Head of caudate nucleus (tissue), 42 donors: Measurements from ENCODE around the gene CKLF.

Experiments
- DNase-seq, 42 donors: peaks; one replicate each; pipeline versions ENCODE4 v3.0.0 to v3.0.0-alpha.2; 2020 to 2021; ENCODE audit warnings: mixed read lengths in 7 of 42
- intact Hi-C: fragments of 100-400 bp; cut with DNase I; formaldehyde crosslinking; loops from one replicate; pipeline ENCODE4 v1.15.0; 2022

The CKLF gene

DNA sequence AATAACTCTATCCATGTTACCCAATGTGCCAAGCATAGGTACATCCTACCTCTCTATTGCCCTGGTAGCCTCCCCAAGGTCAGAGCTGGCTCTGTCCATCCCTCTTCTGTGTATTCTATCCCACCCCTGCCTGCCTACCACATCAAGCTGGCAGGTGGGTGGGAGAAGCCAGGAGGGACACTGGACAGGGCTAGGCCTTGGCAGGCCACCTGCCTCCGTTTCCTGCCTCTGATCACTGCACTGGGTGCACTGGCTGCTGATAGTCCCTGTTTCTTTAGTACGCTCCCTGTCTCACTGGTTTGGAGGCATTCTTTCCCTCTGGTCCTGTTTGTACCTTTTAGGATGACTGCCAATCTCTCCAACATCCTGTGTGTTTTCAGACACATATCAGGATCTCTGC lies 15.1 kb upstream of the CKLF start:
- no peak for DNase-seq
- intact Hi-C loops = no loop called here

DNA sequence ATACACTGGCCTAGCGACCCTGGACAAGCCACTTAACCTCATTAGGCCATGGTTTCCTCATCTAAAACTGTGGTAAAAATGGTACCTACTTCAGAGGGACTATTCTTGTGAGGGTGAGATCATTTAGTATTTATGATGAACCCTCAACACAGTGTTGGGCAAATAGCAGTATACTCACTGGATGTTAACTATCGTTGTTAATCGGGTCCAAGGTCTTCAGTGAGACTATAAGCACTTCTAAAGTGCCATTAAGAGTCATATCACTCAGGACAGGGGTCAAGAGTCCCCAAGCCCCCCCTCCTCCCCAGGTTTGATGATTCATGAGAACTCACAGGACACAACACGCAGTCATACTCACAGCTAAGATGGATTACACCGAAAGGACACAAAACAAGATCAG lies 13.5 kb upstream of the CKLF start:
- intact Hi-C loops = no loop called here
- no peak for DNase-seq

- DNase-seq = peak in 2 of 42 donors; percentile 9 to 13
- intact Hi-C loops = no loop called here
These were observed 12.5 kb upstream of the CKLF start for GRCh38 chr16:66539623-66540469.

DNA sequence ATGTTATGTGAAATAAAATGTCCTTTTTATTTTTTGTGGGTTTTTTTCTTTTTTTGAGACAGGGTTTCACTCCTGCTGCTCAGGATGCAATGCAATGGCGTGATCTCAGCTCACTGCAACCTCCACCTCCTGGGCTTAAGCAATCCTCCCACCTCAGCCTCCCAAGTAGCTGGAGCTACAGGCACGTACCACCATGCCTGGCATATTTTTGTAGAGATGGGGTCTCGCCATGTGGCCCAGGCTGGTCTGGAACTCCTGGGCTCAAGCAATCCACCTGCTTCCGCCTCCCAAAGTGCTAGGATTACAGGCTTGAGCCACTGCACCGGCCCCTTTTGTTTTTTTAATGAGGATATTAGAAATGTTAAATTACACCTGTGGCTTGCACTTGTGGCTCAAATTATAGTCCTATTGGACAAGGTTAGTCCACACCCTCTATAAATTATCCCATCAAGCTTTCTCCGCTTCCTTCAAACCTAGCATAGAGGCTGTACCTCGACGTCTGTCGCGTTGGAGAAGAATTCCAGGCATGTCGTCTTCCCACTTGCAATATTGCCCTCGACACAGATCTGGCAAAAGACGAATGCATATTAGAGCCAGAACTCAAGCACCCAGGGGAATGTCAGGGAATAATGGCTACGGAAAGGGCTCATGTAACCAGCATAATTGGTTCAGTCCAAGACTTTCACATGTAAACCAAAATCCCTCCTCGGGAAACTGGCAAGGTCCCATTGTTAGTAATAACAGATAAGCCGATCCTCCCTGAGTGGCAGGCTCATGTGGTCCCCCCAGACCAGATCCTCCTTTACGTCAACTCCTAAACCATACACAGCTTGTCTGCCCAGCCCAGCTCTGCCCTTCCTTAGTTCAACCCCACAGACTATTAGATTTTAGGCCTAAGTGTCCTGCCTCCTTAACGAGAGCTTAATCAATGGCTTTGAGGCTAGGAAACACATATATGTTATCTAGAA lies 10.7 kb upstream of the CKLF start:
- intact Hi-C loops = no loop called here
- peak in 1 of 42 donors; percentile 16 for DNase-seq

DNA sequence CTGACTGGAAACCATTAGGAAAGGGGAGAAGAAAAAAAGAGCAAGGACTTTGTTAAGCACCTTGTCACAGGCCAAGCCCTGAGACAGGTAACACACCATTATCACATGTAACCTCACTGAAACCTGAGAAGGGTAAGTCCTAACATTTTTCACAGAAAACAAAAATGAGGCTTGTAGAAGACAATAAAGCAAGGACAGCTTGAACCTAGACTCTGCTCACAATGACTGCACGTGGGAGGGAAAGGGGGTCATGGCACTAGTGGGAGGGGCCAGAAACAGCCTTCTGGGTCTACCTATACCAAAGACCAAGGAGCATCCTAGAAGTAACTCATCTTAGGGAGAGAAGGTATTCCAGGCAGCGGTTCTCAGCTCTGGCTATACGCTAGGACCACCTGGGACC lies 10.0 kb upstream of the CKLF start:
- DNase-seq = no peak
- intact Hi-C loops = no loop called here

- peak in 1 of 42 donors; percentile 5 for DNase-seq
- intact Hi-C loops = no loop called here
These were observed 8.8 kb upstream of the CKLF start for GRCh38 chr16:66543541-66543940.

- intact Hi-C loops = no loop called here
- peak in 1 of 42 donors; percentile 29 for DNase-seq
These were observed 8.2 kb upstream of the CKLF start for GRCh38 chr16:66544016-66544757.

DNA sequence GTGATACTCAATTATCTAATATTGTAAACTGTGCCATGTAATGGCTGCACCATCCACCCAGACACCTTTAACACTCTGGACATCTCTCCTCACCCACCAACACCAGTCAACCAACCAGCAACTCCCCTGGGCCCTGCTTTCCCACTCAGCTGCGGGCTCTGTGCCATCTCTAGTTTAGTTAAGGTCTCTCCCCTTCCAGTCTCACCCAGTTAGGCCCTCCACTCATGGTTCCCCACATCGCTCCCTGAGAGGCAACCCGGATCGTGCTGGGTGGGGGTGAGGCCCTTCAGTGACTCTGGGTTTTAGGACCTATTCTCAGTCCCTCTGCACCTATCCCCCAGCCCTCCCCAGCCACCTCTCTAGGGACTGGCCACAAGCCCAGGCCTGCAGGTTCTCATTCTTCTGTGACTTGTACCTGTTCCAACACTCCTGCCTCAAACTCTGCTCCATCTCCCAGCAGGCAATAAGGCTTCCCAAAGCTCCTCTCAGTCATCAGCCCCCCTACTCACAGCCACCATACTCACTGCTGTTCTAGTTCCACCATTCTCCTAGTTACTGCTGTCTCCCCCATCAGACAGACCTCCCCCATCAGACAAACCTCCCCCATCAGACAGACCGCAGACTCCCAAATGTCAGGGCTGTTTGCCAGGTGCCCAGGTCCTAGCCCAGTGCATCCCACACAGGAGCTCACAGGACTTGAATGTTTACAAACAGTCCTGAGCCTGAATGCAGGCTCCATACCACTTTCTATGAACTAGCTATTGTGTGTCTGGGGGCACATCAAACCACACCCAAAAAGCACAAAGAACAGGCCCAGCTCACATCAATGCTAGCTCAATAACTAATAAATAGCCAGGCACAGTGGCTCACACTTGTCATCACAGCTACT lies 5.0 kb upstream of the CKLF start:
- DNase-seq = no peak
- intact Hi-C loops = no loop called here

- intact Hi-C loops = no loop called here
These were observed 4.3 kb upstream of the CKLF start for GRCh38 chr16:66548068-66548467.

GRCh38 chr16:66548868-66549267 lies 3.5 kb upstream of the CKLF start:
- no peak for DNase-seq
- intact Hi-C loops = no loop called here

More at GRCh38 chr16:66548068-66548467, 4.3 kb upstream of the CKLF start:
- peak in 1 of 42 donors; percentile 15 for DNase-seq

GRCh38 chr16:66549284-66550131 lies 2.9 kb upstream of the CKLF start, which contains the start of gene TK2:
TSS of gene TK2 (minus strand) at chr16:66550122. CDS start at chr16:66550061, 61 bp downstream.
- peak; percentile 27 to 84 (median 65) for DNase-seq
- intact Hi-C loops = loop anchor here (2.0 kb wide), 1 partner anchor 33 kb away; no protein-coding TSS in a partner anchor

GRCh38 chr16:66551348-66551759 lies 1.0 kb upstream of the CKLF start:
- intact Hi-C loops = loop anchor here (2.0 kb wide), 1 partner anchor 35 kb away; no protein-coding TSS in a partner anchor
- peak in 7 of 42 donors; percentile 8 to 60 (median 25) for DNase-seq

- intact Hi-C loops = loop anchor here (2.0 kb wide), 1 partner anchor 35 kb away; no protein-coding TSS in a partner anchor
- peak in 9 of 42 donors; percentile 10 to 49 (median 23) for DNase-seq
These were observed 539 bp upstream of the CKLF start for GRCh38 chr16:66551788-66552285.

DNA sequence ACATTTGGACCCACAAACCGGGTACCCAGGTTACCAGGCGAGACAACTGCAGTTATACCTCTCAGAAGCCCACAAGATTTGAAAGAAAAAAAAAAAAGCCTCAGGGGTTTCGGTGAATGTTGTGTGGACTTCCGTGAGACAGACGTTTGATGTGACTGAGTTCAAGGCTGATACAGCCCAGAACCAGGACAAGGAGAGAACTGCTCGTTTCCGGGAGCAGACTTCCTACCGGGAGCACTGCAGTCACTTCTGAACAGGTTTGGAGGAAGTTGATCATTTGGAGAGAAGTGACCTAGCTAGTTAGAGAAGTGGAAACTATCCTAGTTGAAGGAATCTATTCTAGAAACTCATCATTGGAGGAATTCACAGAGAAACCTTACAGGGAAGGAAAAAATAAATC lies 847 bp downstream of the CKLF start:
- DNase-seq = no peak
- intact Hi-C loops = no loop called here

DNA sequence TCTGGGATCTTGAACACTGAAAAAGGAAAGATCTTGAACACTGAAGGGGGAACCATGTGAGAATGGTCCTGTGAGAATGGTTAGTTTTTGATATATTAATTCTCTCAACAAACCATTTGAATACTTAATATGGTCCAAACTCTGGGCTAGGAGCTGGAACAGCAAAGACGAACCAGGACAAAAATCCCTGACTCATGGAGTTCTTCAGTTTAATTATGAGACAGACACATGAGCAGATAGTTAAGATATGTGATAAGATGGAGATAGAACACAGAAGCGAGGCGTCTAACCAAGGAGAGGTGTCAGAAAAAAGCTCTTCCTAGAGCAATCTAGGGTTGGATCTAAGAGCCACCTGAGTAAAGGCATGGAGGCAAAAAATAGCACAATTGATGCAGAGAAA lies 1.6 kb downstream of the CKLF start:
- intact Hi-C loops = no loop called here
- no peak for DNase-seq

GRCh38 chr16:66554495-66554894 lies 2.1 kb downstream of the CKLF start:
- intact Hi-C loops = no loop called here
- DNase-seq = no peak

- no peak for DNase-seq
- intact Hi-C loops = no loop called here
These were observed 7.7 kb downstream of the CKLF start for GRCh38 chr16:66560107-66560506.
